GM12878 (cell line): Measurements from ENCODE around the gene MARK4. TPM values are rescaled to one million over a fixed set of nuclear protein-coding genes. Genes with fewer than 3 reads are reported as not detected.

Source experiments
- ATAC-seq: fragments of 200-7000 bp; cut with Tn5 transposase; 3 replicates; pipeline ENCODE4 v1.9.1; 2020; ENCODE audit warnings: mild to moderate bottlenecking, moderate library complexity
- BruUV-seq: library from RNA; stranded (reverse); fragments of 400-500 nt; replicated peaks from 2 replicates; lab custom pipeline; 2021; lab: Mats Ljungman, UMichigan
- CTCF ChIA-PET: fragments of 300-600 bp; sonication (Branson Sonifier 250); formaldehyde crosslinking; extraction: SDS; loops from one replicate; lab custom pipeline; 2021; ENCODE audit warnings: inconsistent platforms; lab: Yijun Ruan, JAX
- POLR2A ChIA-PET: fragments of 350-600 bp; formaldehyde crosslinking; extraction: SDS; loops from one replicate; lab custom pipeline; 2021; ENCODE audit warnings: inconsistent platforms; lab: Charles Lee
- RAD21 ChIA-PET: fragments of 300-600 bp; sonication (Branson Sonifier 250); formaldehyde crosslinking; loops from one replicate; lab custom pipeline; 2023; ENCODE audit warnings: antibody characterized with exemption; ENCODE audit not compliant: unreplicated experiment; lab: Charles Lee
- SMC1A ChIA-PET: fragments of 300-600 bp; sonication (Branson Sonifier 250); formaldehyde crosslinking; loops from one replicate; lab custom pipeline; 2023; ENCODE audit not compliant: unreplicated experiment, uncharacterized antibody; lab: Charles Lee
- DNase-seq: peaks from one replicate; pipeline ENCODE4 v3.0.0-alpha.2; 2011; ENCODE audit warnings: low read depth, low spot score
- FAIRE-seq: peaks from 3 replicates; lab custom pipeline; 2011; peaks lifted over from hg19 to GRCh38; lab: Jason Lieb, UNC
- H2AFZ ChIP-seq: 2 replicates; pipeline ENCODE4 v1.6.0; 2011; ENCODE audit warnings: low read depth, low read length, control low read depth; ENCODE audit not compliant: control insufficient read depth
- H3K27ac ChIP-seq: 2 replicates; pipeline ENCODE4 v1.5.1; 2011; ENCODE audit warnings: control low read depth; ENCODE audit not compliant: control insufficient read depth, insufficient read depth
- H3K27me3 ChIP-seq, 2 experiments: replicated peaks in 1 of 2; 2 replicates each; pipeline versions ENCODE4 v1.6.0 to v1.6.1; 2011; ENCODE audit warnings: low read length in 1 of 2; ENCODE audit not compliant: control insufficient read depth in 2 of 2, insufficient read depth in 2 of 2
- H3K36me3 ChIP-seq, 2 experiments: 2 replicates each; pipeline ENCODE4 v1.5.1; 2011; ENCODE audit warnings: low read length in 1 of 2; ENCODE audit not compliant: control insufficient read depth in 2 of 2, insufficient read depth in 2 of 2
- H3K4me1 ChIP-seq: 2 replicates; pipeline ENCODE4 v1.6.1; 2011; ENCODE audit warnings: mild to moderate bottlenecking, low read length, moderate library complexity, mixed read lengths; ENCODE audit not compliant: control insufficient read depth, insufficient read depth
- H3K4me2 ChIP-seq: 2 replicates; pipeline ENCODE4 v1.6.0; 2011; ENCODE audit warnings: control low read depth; ENCODE audit not compliant: control insufficient read depth, insufficient read depth
- H3K4me3 ChIP-seq: fragments of 200-600 bp; sonication (generic); 2 replicates; pipeline ENCODE4 v1.5.1; 2016
- H3K79me2 ChIP-seq: 2 replicates; pipeline ENCODE4 v1.6.0; 2011; ENCODE audit warnings: low read length; ENCODE audit not compliant: control insufficient read depth, insufficient read depth
- H3K9ac ChIP-seq: 2 replicates; pipeline ENCODE4 v1.8.0; 2011; ENCODE audit warnings: low read length, control low read depth, mixed read lengths; ENCODE audit not compliant: control insufficient read depth, insufficient read depth
- H3K9me3 ChIP-seq: replicated peaks from 3 replicates; pipeline ENCODE4 v1.5.1; 2011; ENCODE audit warnings: mild to moderate bottlenecking, low read length; ENCODE audit not compliant: control insufficient read depth, insufficient read depth
- H4K20me1 ChIP-seq: 2 replicates; pipeline ENCODE4 v1.6.0; 2011; ENCODE audit not compliant: control insufficient read depth, insufficient read depth
- ATF7 ChIP-seq: fragments of 450-650 bp; IDR thresholded peaks from 2 replicates; pipeline ENCODE4 v1.6.1; 2016; ENCODE audit warnings: low read depth, mild to moderate bottlenecking
- BCL3 ChIP-seq: IDR thresholded peaks from 2 replicates; pipeline ENCODE4 v1.6.1; 2011; ENCODE audit warnings: borderline replicate concordance, low read depth, mild to moderate bottlenecking, moderate library complexity, low read length; ENCODE audit not compliant: insufficient read depth, poor library complexity, severe bottlenecking
- GATAD2B ChIP-seq: fragments of 450-650 bp; conservative IDR thresholded peaks from 2 replicates; pipeline ENCODE4 v1.6.1; 2017; ENCODE audit warnings: low read depth, mild to moderate bottlenecking, moderate library complexity
- HSF1 ChIP-seq: fragments of 150-350 bp; IDR thresholded peaks from 2 replicates; pipeline ENCODE4 v1.6.1; 2014; ENCODE audit warnings: mild to moderate bottlenecking, low read depth, low read length
- IKZF2 ChIP-seq, 2 experiments: fragments of 450-650 bp; IDR thresholded peaks; 2 replicates each; pipeline ENCODE4 v1.6.1; 2017; ENCODE audit warnings: mild to moderate bottlenecking in 2 of 2, moderate library complexity in 2 of 2
- NFXL1 ChIP-seq: fragments of 450-650 bp; IDR thresholded peaks from 2 replicates; pipeline ENCODE4 v1.6.1; 2017; ENCODE audit warnings: antibody characterized with exemption, mild to moderate bottlenecking, borderline replicate concordance
- NRF1 ChIP-seq: conservative IDR thresholded peaks from 2 replicates; pipeline ENCODE4 v1.6.1; 2011; ENCODE audit warnings: mild to moderate bottlenecking, low read depth, low read length, improper control_type of control experiment
- POLR2A ChIP-seq: IDR thresholded peaks from 2 replicates; pipeline ENCODE4 v1.6.1; 2011; ENCODE audit warnings: low read depth, mild to moderate bottlenecking, low read length
- RBBP5 ChIP-seq: fragments of 200-600 bp; sonication (generic); conservative IDR thresholded peaks from 2 replicates; pipeline ENCODE4 v1.6.1; 2016
- RELA ChIP-seq: fragments of 450-650 bp; IDR thresholded peaks from 2 replicates; pipeline ENCODE4 v1.8.0; 2014; ENCODE audit warnings: borderline replicate concordance; ENCODE audit not compliant: partially characterized antibody
- YY1 ChIP-seq: IDR thresholded peaks from 2 replicates; pipeline ENCODE4 v1.6.1; 2011; ENCODE audit warnings: low read depth, mild to moderate bottlenecking, low read length
- ZNF592 ChIP-seq: fragments of 450-650 bp; IDR thresholded peaks from 2 replicates; pipeline ENCODE4 v1.6.1; 2017; ENCODE audit warnings: mild to moderate bottlenecking, moderate library complexity
- WGBS: methylation state at CpG from one replicate; pipeline ENCODE4 v1.1.6; 2016; ENCODE audit warnings: low lambda C conversion rate; ENCODE audit not compliant: insufficient replicate concordance, insufficient coverage; ENCODE audit errors: missing lambda C conversion rate; 5-methylcytosine and 5-hydroxymethylcytosine counted together
- in situ Hi-C: fragments of 300-500 bp; cut with MboI; formaldehyde crosslinking; loops from 9 replicates; pipeline ENCODE4 v1.14.3; 2018; ENCODE audit warnings: mixed read lengths
- intact Hi-C: fragments of 100-400 bp; cut with micrococcal nuclease; formaldehyde crosslinking; loops from one replicate; pipeline ENCODE4 v1.14.2; 2022; ENCODE audit not compliant: unreplicated experiment
- polyA plus RNA-seq, 11 experiments: library from polyadenylated mRNA; depleted of rRNA in 4 of 11; unstranded in 6 of 11; stranded (reverse) in 5 of 11; fragments of >200 nt; fragmentation: Nextera tagmentation in 4 of 11; fragmentation: Illumina TruSeq in 1 of 11; extraction: Ambion mirVana in 4 of 11; extraction: Trizol in 1 of 11; gene quantifications; 1 replicate in 1 of 11; 2 replicates in 10 of 11; pipeline versions ENCODE4 v1.2.1 to v1.2.3, GENCODE V29; 2011 to 2016; ENCODE audit warnings: inconsistent platforms in 2 of 11, missing spikeins in 2 of 11, low read depth in 1 of 11
- total RNA-seq, 4 experiments: library from RNA; depleted of rRNA in 3 of 4; stranded (reverse); fragments of >200 nt in 3 of 4; fragmentation: Illumina TruSeq in 1 of 4; extraction: Trizol in 1 of 4; gene quantifications; 2 replicates each; pipeline versions ENCODE4 v1.2.1 to v1.2.3, GENCODE V29; 2013 to 2021
- TF ChIP-seq, protein P1 (sequence below): fragments of 450-650 bp; IDR thresholded peaks from 2 replicates; pipeline ENCODE4 v1.6.1; 2017; ENCODE audit warnings: antibody characterized with exemption, mild to moderate bottlenecking, moderate library complexity

The MARK4 gene
- total and polyA plus RNA-seq, 10 of the 15 experiments (the other 5 are each of a cell fraction or from before 2014, with no cell fraction given): 0.66 to 24.3 (median 5.1) TPM

DNA sequence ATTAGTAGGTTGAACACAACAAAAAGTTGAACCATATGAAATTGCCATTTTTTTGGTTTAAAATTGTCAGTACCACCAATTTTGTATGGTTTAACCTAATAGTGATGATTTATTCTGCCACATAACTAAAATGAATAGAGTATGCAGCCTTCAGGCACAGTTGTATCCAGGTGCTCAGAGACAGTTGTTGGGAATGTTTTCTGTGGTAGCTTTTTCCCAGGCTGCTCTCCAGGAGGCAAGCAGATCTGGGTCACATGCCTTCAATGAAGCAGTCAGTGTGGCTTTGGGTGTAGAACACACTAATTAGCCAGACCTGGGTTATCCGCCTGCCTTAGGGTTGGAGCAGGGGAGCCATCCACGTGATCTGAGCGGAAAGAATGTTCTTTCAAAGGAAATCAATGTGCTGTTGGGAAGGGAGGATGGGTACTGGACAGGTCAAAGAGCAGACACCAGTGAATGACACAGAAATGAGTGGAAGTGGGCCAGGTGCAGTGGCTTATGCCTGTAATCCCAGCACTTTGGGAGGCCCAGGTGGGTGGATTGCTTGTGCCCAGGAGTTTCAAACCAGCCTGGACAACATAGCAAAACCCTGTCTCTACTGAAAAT, 28.6 kb downstream of the MARK4 start:
- H3K4me3 ChIP-seq: no peak overlapping the region
- DNase-seq (no peak), FAIRE-seq (no peak), ATAC-seq (no peak)
- ChIA-PET SMC1A (no interaction called here), RAD21 (no interaction called here), CTCF (no interaction called here), POLR2A (no interaction called here)
- no peaks in the 10 kb centered on the region for H3K4me1 ChIP-seq
- H3K9ac ChIP-seq: no peak overlapping the region
- intact Hi-C loops: no loop called here
- no peak overlapping the region for H2AFZ ChIP-seq
- in situ Hi-C loops: no loop called here
- no peaks in the 10 kb centered on the region for H4K20me1 ChIP-seq
- BruUV-seq: no TSS peak
- peaks cover 0 to 2% of the 10 kb centered on the region in 2 experiments; a peak in 3 of 4 replicates for H3K36me3 ChIP-seq
- 95% methylated on average over 3 of the region's 3 CpGs for WGBS
- no peaks in the 10 kb centered on the region for H3K27me3 ChIP-seq
- H3K9me3 ChIP-seq: no peaks in the 10 kb centered on the region
- no peaks in the 10 kb centered on the region for H3K79me2 ChIP-seq
- H3K4me2 ChIP-seq: no peak overlapping the region
- H3K27ac ChIP-seq: no peak overlapping the region
- TF ChIP-seq ZNF592 (no peak), YY1 (no peak), HSF1 (no peak), POLR2A (no peak), RBBP5 (no peak), IKZF2 (IDR thresholded peaks at IDR 0.05) (no peak), NRF1 (no peak), BCL3 (no peak), RELA (no peak), ATF7 (no peak), GATAD2B (no peak), NFXL1 (no peak)
- TF ChIP-seq, protein P1, sequence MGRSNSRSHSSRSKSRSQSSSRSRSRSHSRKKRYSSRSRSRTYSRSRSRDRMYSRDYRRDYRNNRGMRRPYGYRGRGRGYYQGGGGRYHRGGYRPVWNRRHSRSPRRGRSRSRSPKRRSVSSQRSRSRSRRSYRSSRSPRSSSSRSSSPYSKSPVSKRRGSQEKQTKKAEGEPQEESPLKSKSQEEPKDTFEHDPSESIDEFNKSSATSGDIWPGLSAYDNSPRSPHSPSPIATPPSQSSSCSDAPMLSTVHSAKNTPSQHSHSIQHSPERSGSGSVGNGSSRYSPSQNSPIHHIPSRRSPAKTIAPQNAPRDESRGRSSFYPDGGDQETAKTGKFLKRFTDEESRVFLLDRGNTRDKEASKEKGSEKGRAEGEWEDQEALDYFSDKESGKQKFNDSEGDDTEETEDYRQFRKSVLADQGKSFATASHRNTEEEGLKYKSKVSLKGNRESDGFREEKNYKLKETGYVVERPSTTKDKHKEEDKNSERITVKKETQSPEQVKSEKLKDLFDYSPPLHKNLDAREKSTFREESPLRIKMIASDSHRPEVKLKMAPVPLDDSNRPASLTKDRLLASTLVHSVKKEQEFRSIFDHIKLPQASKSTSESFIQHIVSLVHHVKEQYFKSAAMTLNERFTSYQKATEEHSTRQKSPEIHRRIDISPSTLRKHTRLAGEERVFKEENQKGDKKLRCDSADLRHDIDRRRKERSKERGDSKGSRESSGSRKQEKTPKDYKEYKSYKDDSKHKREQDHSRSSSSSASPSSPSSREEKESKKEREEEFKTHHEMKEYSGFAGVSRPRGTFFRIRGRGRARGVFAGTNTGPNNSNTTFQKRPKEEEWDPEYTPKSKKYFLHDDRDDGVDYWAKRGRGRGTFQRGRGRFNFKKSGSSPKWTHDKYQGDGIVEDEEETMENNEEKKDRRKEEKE: no peak
